Caco-2 (cell line): ENCODE results near the gene CLSTN2. TPM values are rescaled to one million over a fixed set of nuclear protein-coding genes. Genes with fewer than 3 reads are reported as not detected.

ENCODE experiments used
- BruUV-seq: library from RNA; stranded (reverse); fragments of 400-500 nt; replicated peaks from 2 replicates; lab custom pipeline; 2021; lab: Mats Ljungman, UMichigan
- CTCF ChIA-PET: fragments of 300-600 bp; sonication (Branson Sonifier 250); formaldehyde crosslinking; loops from one replicate; lab custom pipeline; 2022; ENCODE audit warnings: antibody characterized with exemption; lab: Charles Lee
- POLR2A ChIA-PET: fragments of 300-600 bp; sonication (Branson Sonifier 250); formaldehyde crosslinking; loops from one replicate; lab custom pipeline; 2022; ENCODE audit warnings: antibody characterized with exemption; lab: Charles Lee
- DNase-seq, 2 experiments: peaks; one replicate each; pipeline versions ENCODE4 v3.0.0 to v3.0.0-alpha.2; 2020 to 2022
- H3K27me3 ChIP-seq: replicated peaks from 2 replicates; pipeline ENCODE4 v1.6.0; 2011; ENCODE audit warnings: low read length; ENCODE audit not compliant: control insufficient read depth, insufficient read depth
- H3K36me3 ChIP-seq: 2 replicates; pipeline ENCODE4 v1.5.1; 2011; ENCODE audit warnings: low read length; ENCODE audit not compliant: control insufficient read depth, insufficient read depth
- H3K4me1 ChIP-seq: fragments of 250-450 bp; sonication (Bioruptor Pico); 2 replicates; pipeline ENCODE4 v1.5.1; 2020; ENCODE audit warnings: mild to moderate bottlenecking
- H3K4me3 ChIP-seq: 2 replicates; pipeline ENCODE4 v1.5.1; 2011; ENCODE audit warnings: low read depth, mild to moderate bottlenecking, control low read depth, low read length
- H3K9me3 ChIP-seq: fragments of 250-450 bp; sonication (Bioruptor Pico); 2 replicates; pipeline ENCODE4 v1.5.1; 2020; ENCODE audit warnings: mild to moderate bottlenecking, moderate library complexity
- H3K27ac Mint-ChIP-seq: one replicate; pipeline ENCODE4 v1.8.0; 2022; ENCODE audit warnings: mixed read lengths; ENCODE audit not compliant: unreplicated experiment
- H3K27me3 Mint-ChIP-seq: one replicate; pipeline ENCODE4 v1.8.0; 2022; ENCODE audit warnings: mixed read lengths; ENCODE audit not compliant: insufficient read depth, unreplicated experiment
- H3K36me3 Mint-ChIP-seq: one replicate; pipeline ENCODE4 v1.8.0; 2022; ENCODE audit warnings: mild to moderate bottlenecking, mixed read lengths; ENCODE audit not compliant: insufficient read depth, unreplicated experiment
- H3K4me1 Mint-ChIP-seq: one replicate; pipeline ENCODE4 v1.8.0; 2022; ENCODE audit warnings: low read depth, mixed read lengths; ENCODE audit not compliant: unreplicated experiment
- H3K4me3 Mint-ChIP-seq: one replicate; pipeline ENCODE4 v1.8.0; 2022; ENCODE audit warnings: mild to moderate bottlenecking, moderate library complexity, mixed read lengths; ENCODE audit not compliant: unreplicated experiment
- H3K9me3 Mint-ChIP-seq: one replicate; pipeline ENCODE4 v1.8.0; 2022; ENCODE audit warnings: mixed read lengths; ENCODE audit not compliant: unreplicated experiment
- CTCF ChIP-seq, 2 experiments: fragments of 200-600 bp in 1 of 2; IDR thresholded peaks; 1 replicate in 1 of 2; 2 replicates in 1 of 2; pipeline versions ENCODE4 v1.5.1 to v1.8.0; 2011 to 2022; ENCODE audit warnings: antibody characterized with exemption in 1 of 2, control low read depth in 1 of 2, inconsistent platforms in 1 of 2, low read depth in 1 of 2, low read length in 1 of 2, mild to moderate bottlenecking in 1 of 2, moderate library complexity in 1 of 2; ENCODE audit not compliant: insufficient read depth in 1 of 2, severe bottlenecking in 1 of 2, unreplicated experiment in 1 of 2
- intact Hi-C: fragments of 100-400 bp; cut with micrococcal nuclease; formaldehyde crosslinking; loops from one replicate; pipeline ENCODE4 v1.10.0; 2022; ENCODE audit not compliant: unreplicated experiment
- total RNA-seq: library from RNA; stranded (reverse); gene quantifications from 2 replicates; pipeline ENCODE4 v1.2.3, GENCODE V29; 2022

Gene CLSTN2
- total RNA-seq, 1 experiment from 2014 or later, result 26.1 TPM

- Histone ChIP-seq H3K36me3 (no peaks in the 10 kb centered on the region), H3K4me3 (no peak overlapping the region), H3K27me3 (no peaks in the 10 kb centered on the region), H3K4me1 (no peaks in the 10 kb centered on the region), H3K9me3 (no peaks in the 10 kb centered on the region)
- TF ChIP-seq CTCF (IDR thresholded peaks at IDR 0.05; ENCODE audit: insufficient read depth in 1 of 2, low read depth in 1 of 2, low read length in 1 of 2, severe bottlenecking in 1 of 2, unreplicated experiment in 1 of 2), result no peak
- CTCF ChIA-PET, result no interaction called here
- Mint-ChIP-seq H3K4me3 (no peak overlapping the region), H3K9me3 (no peaks in the 10 kb centered on the region), H3K27me3 (no peaks in the 10 kb centered on the region), H3K4me1 (no peaks in the 10 kb centered on the region), H3K36me3 (no peaks in the 10 kb centered on the region), H3K27ac (no peak overlapping the region)
- intact Hi-C loops, result no loop called here
- BruUV-seq, result no TSS peak
- POLR2A ChIA-PET, result no interaction called here
- no peak for DNase-seq
These were observed 463.4 kb downstream of the CLSTN2 start for GRCh38 chr3:140398387-140398786.

GRCh38 chr3:140399871-140400270 lies 464.9 kb downstream of the CLSTN2 start:
- POLR2A ChIA-PET, result no interaction called here
- H3K9me3 ChIP-seq, result no peaks in the 10 kb centered on the region
- no peak overlapping the region for H3K4me3 ChIP-seq
- no peak for TF ChIP-seq CTCF (IDR thresholded peaks at IDR 0.05; ENCODE audit: insufficient read depth in 1 of 2, low read depth in 1 of 2, low read length in 1 of 2, severe bottlenecking in 1 of 2, unreplicated experiment in 1 of 2)
- BruUV-seq, result no TSS peak
- no peaks in the 10 kb centered on the region for H3K4me1 Mint-ChIP-seq
- no peaks in the 10 kb centered on the region for H3K36me3 Mint-ChIP-seq
- no peak for DNase-seq
- H3K27me3 Mint-ChIP-seq, result no peaks in the 10 kb centered on the region
- H3K36me3 ChIP-seq, result no peaks in the 10 kb centered on the region
- H3K9me3 Mint-ChIP-seq, result no peaks in the 10 kb centered on the region
- no peaks in the 10 kb centered on the region for H3K27me3 ChIP-seq
- intact Hi-C loops, result no loop called here
- H3K4me1 ChIP-seq, result no peaks in the 10 kb centered on the region
- H3K27ac Mint-ChIP-seq, result no peak overlapping the region
- H3K4me3 Mint-ChIP-seq, result no peak overlapping the region
- CTCF ChIA-PET, result no interaction called here

DNA sequence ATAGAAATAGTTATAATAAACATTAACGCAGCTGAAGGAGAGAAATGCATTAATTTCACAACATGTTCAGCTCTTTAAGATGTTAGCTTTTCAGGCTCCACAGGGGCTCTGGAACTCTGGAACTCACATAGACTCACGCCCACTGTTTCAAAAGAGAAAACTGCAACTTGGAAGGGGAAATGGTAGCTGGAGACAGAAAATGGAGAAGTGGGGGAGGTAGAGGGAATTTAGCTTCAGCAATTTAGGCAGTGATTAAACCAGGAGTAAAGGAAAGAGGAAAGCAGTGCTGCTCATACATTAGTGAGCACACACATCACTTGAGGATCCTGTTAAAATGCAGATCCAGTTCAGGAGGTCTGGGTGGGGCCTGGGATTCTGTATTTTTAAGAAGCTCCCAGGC lies 468.1 kb downstream of the CLSTN2 start:
- Mint-ChIP-seq H3K27me3 (no peaks in the 10 kb centered on the region), H3K36me3 (no peaks in the 10 kb centered on the region), H3K4me1 (no peaks in the 10 kb centered on the region), H3K27ac (no peak overlapping the region), H3K9me3 (no peaks in the 10 kb centered on the region), H3K4me3 (no peak overlapping the region)
- ChIA-PET POLR2A (no interaction called here), CTCF (no interaction called here)
- TF ChIP-seq CTCF (IDR thresholded peaks at IDR 0.05; ENCODE audit: insufficient read depth in 1 of 2, low read depth in 1 of 2, low read length in 1 of 2, severe bottlenecking in 1 of 2, unreplicated experiment in 1 of 2), result no peak
- no TSS peak for BruUV-seq
- Histone ChIP-seq H3K4me1 (no peaks in the 10 kb centered on the region), H3K9me3 (no peaks in the 10 kb centered on the region), H3K27me3 (no peaks in the 10 kb centered on the region), H3K36me3 (no peaks in the 10 kb centered on the region), H3K4me3 (no peak overlapping the region)
- intact Hi-C loops, result no loop called here
- DNase-seq, result no peak
